Measurements from ENCODE around the gene GRIN3B. TPM values are rescaled to one million over a fixed set of nuclear protein-coding genes. Genes with fewer than 3 reads are reported as not detected.

Gene GRIN3B
- total and polyA plus RNA-seq, 9 of the 15 experiments (the other 6 are each of a cell fraction or from before 2014, with no cell fraction given): 0.06 to 0.95 (median 0.19) TPM; not detected in 6

DNA sequence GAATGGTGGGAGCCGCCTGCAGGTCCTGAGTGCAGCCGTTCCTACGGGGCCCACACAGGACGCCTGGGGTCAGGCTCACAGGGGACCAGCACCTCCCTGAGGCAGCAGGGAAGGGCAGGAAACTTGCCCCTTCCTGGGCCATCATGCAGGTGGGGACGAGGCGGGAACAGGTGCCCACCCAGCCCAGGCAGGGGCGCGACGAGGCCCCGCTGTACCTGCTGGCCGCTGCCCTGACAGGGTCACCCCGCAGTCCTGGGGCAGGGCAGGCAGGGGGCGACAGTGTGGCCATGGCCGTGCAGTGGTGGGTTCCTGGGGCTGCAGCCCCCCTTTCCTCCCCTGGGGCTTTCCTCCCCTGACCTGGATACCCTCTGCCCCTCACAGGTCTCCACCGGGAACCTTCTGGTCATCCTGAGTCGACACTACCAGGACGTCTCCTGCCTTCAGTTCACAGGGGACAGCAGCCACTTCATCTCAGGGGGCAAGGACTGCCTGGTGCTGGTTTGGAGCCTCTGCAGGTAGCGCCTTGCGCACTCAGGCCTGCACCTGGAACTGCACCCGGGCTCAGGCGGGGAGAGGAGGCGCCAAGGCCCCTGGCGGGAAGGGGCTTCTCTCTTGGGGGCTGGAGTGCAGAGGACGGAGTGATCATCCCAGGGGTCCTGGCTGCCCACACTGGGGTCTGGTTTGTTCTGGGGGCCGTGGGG is 10.7 kb upstream of the GRIN3B start:
- peaks cover 7 to 79% of the 10 kb centered on the region in 2 experiments; a peak in 4 of 5 replicates for H3K4me1 ChIP-seq (replicated peaks in 1 of 2; ENCODE audit: control insufficient read depth in 2 of 2, insufficient read depth in 2 of 2, low read length in 2 of 2)
- H3K9ac ChIP-seq (ENCODE audit: insufficient read depth in 1 of 2, low read depth in 2 of 2, low read length in 2 of 2): no peak overlapping the region
- H4K20me1 ChIP-seq (replicated peaks; ENCODE audit: control insufficient read depth, insufficient read depth, low read length): no peaks in the 10 kb centered on the region
- CTCF ChIA-PET (ENCODE audit: low intra/inter-chr PET ratio): no interaction called here
- in situ Hi-C loops (cut with MboI) (loop anchor here (5.0 kb wide), 1 partner anchor 227 kb away; no protein-coding TSS in a partner anchor), intact Hi-C loops (cut with micrococcal nuclease) (no loop called here)
- no peak overlapping the region for H3K4me2 ChIP-seq (ENCODE audit: insufficient read depth, low read length)
- 85% methylated on average over 19 of the region's 25 CpGs for WGBS (ENCODE audit: insufficient coverage, low coverage, missing lambda C conversion rate)
- no peak overlapping the region for H2AFZ ChIP-seq (ENCODE audit: low read depth, low read length)
- H3K36me3 ChIP-seq (ENCODE audit: control insufficient read depth, insufficient read depth, low read length): peaks cover 84% of the 10 kb centered on the region; the same call in 2 of the 3 replicates
- no peak for FAIRE-seq
- no peaks in the 10 kb centered on the region for H3K27me3 ChIP-seq (ENCODE audit: control insufficient read depth in 2 of 2, insufficient read depth in 2 of 2, low read length in 2 of 2)
- no peak overlapping the region for H3K4me3 ChIP-seq
- TF ChIP-seq CTBP1 (IDR thresholded peaks at IDR 0.05; ENCODE audit: borderline replicate concordance) (no peak), FOXK1 (CRISPR knock-in tag; IDR thresholded peaks at IDR 0.05; ENCODE audit: borderline replicate concordance) (0 out of 2 replicates have a peak, but pooled peaks have one; percentile 26), CBX1 (IDR thresholded peaks at IDR 0.05; ENCODE audit: low read depth) (no peak), POLR2A (conservative IDR thresholded peaks at IDR 0.05) (0 out of 2 replicates have a peak, but pooled peaks have one; percentile 43), MECOM (CRISPR knock-in tag; IDR thresholded peaks at IDR 0.05) (no peak), POLR2G (IDR thresholded peaks at IDR 0.05; ENCODE audit: low read depth, low read length) (peak; percentile 35), ZBTB7A (IDR thresholded peaks at IDR 0.05; ENCODE audit: borderline replicate concordance, control insufficient read depth, low read depth, low read length) (peak; percentile 66; the same call in 1 of the 2 replicates)
- TF ChIP-seq, protein P1, sequence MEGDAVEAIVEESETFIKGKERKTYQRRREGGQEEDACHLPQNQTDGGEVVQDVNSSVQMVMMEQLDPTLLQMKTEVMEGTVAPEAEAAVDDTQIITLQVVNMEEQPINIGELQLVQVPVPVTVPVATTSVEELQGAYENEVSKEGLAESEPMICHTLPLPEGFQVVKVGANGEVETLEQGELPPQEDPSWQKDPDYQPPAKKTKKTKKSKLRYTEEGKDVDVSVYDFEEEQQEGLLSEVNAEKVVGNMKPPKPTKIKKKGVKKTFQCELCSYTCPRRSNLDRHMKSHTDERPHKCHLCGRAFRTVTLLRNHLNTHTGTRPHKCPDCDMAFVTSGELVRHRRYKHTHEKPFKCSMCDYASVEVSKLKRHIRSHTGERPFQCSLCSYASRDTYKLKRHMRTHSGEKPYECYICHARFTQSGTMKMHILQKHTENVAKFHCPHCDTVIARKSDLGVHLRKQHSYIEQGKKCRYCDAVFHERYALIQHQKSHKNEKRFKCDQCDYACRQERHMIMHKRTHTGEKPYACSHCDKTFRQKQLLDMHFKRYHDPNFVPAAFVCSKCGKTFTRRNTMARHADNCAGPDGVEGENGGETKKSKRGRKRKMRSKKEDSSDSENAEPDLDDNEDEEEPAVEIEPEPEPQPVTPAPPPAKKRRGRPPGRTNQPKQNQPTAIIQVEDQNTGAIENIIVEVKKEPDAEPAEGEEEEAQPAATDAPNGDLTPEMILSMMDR (IDR thresholded peaks at IDR 0.05 in 2 of 3, conservative IDR thresholded peaks at IDR 0.05 in 1 of 3; ENCODE audit: insufficient read depth in 2 of 3, low read depth in 1 of 3, low read length in 3 of 3): peak; percentile 23 to 54 (median 24); a peak in 5 of 6 replicates
- TF ChIP-seq, protein P2, sequence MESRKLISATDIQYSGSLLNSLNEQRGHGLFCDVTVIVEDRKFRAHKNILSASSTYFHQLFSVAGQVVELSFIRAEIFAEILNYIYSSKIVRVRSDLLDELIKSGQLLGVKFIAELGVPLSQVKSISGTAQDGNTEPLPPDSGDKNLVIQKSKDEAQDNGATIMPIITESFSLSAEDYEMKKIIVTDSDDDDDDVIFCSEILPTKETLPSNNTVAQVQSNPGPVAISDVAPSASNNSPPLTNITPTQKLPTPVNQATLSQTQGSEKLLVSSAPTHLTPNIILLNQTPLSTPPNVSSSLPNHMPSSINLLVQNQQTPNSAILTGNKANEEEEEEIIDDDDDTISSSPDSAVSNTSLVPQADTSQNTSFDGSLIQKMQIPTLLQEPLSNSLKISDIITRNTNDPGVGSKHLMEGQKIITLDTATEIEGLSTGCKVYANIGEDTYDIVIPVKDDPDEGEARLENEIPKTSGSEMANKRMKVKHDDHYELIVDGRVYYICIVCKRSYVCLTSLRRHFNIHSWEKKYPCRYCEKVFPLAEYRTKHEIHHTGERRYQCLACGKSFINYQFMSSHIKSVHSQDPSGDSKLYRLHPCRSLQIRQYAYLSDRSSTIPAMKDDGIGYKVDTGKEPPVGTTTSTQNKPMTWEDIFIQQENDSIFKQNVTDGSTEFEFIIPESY (CRISPR knock-in tag; IDR thresholded peaks at IDR 0.05): peak; percentile 99
- TF ChIP-seq, protein P3, sequence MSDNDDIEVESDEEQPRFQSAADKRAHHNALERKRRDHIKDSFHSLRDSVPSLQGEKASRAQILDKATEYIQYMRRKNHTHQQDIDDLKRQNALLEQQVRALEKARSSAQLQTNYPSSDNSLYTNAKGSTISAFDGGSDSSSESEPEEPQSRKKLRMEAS (CRISPR knock-in tag; IDR thresholded peaks at IDR 0.05): 0 out of 2 replicates have a peak, but pooled peaks have one; percentile 22
- BruUV-seq (replicated peaks): no TSS peak
- no peak overlapping the region for H3K27ac ChIP-seq (ENCODE audit: extremely low read depth, low read depth, low read length)
- peaks cover 3% of the 10 kb centered on the region for H3K9me1 ChIP-seq (ENCODE audit: control insufficient read depth, insufficient read depth, low read length)
- POLR2A ChIA-PET: interaction anchor here (1.4 kb wide), 1 partner anchor 280 kb away, joined by 4 read pairs; the partner anchor contains the start of gene CIRBP
- ATAC-seq: peak; percentile 14; the same call in 1 of the 3 replicates
- no peak for DNase-seq (ENCODE audit: extremely low read depth in 1 of 4, low spot score in 3 of 4)
- H3K9me3 ChIP-seq (replicated peaks; ENCODE audit: control insufficient read depth, insufficient read depth, low read depth, low read length): no peaks in the 10 kb centered on the region
- H3K79me2 ChIP-seq (ENCODE audit: control insufficient read depth, insufficient read depth, low read length): peaks cover 15% of the 10 kb centered on the region

Data from K562 (cell line).